ENCODE measurements around the gene STK33. TPM values are rescaled to one million over a fixed set of nuclear protein-coding genes. Genes with fewer than 3 reads are reported as not detected.
"Not testable (repeated sequence)": the region's sequence is repeated elsewhere in the genome, so short reads cannot be mapped to it uniquely, and the experiment has no call there.

Gene STK33
- total RNA-seq, 1 experiment from 2014 or later: 19.5 TPM

GRCh38 chr11:8467356-8467755 lies 126.7 kb downstream of the STK33 start:
- not testable (repeated sequence) for H4K5ac ChIP-seq (ENCODE audit: insufficient read length, low read depth, low read length); H3K27me3 ChIP-seq (ENCODE audit: insufficient read depth, low read length); H3K18ac ChIP-seq (ENCODE audit: insufficient read length, low read depth, low read length); H2AFZ ChIP-seq (ENCODE audit: low read length); H3K9me3 ChIP-seq (ENCODE audit: control insufficient read depth, low read depth, low read length); H3K79me2 ChIP-seq (ENCODE audit: insufficient read depth, low read length); H4K91ac ChIP-seq (ENCODE audit: insufficient read length, low read depth, low read length); DNase-seq; H2BK120ac ChIP-seq (ENCODE audit: low read depth, low read length, poor library complexity, severe bottlenecking); H2AK5ac ChIP-seq (ENCODE audit: insufficient read length, low read length); H4K20me1 ChIP-seq (ENCODE audit: control insufficient read depth, insufficient read depth, insufficient read length); H3K56ac ChIP-seq (ENCODE audit: insufficient read length, low read depth, low read length); H2BK15ac ChIP-seq (ENCODE audit: low read depth, low read length); H2BK5ac ChIP-seq (ENCODE audit: insufficient read length, low read length); H3K4ac ChIP-seq (ENCODE audit: low read depth, low read length); H3K4me2 ChIP-seq (ENCODE audit: insufficient read depth, insufficient read length, low read length); H3K23ac ChIP-seq (ENCODE audit: insufficient read length, low read depth, low read length); H3K23me2 ChIP-seq (ENCODE audit: insufficient read length, low read depth, low read length, poor library complexity, severe bottlenecking); H3K27ac ChIP-seq (ENCODE audit: insufficient read length, low read depth, low read length); H3K79me1 ChIP-seq (ENCODE audit: insufficient read depth, low read depth, low read length, poor library complexity, severe bottlenecking); H3T11ph ChIP-seq (ENCODE audit: low read length); H2BK12ac ChIP-seq (ENCODE audit: insufficient read length, low read depth, low read length); H3K4me1 Mint-ChIP-seq; H3K4me1 ChIP-seq (ENCODE audit: insufficient read depth, low read length); H2BK20ac ChIP-seq (ENCODE audit: low read depth, low read length, poor library complexity, severe bottlenecking); H3K9ac ChIP-seq (ENCODE audit: extremely low read depth, insufficient read length, low read length); H3K4me3 Mint-ChIP-seq; H4K8ac ChIP-seq (replicated peaks; ENCODE audit: insufficient read length, low read depth, low read length); H3K27me3 Mint-ChIP-seq (ENCODE audit: low read depth); H3K14ac ChIP-seq (ENCODE audit: insufficient read depth, low read length)
- Mint-ChIP-seq H3K27ac (peak overlapping the region in 2 of 3 experiments; percentile 4 to 34; a peak in 3 of 7 replicates), H3K9me3 (peaks cover 30 to 39% of the 10 kb centered on the region in 2 experiments), H3K36me3 (ENCODE audit: insufficient read depth in 1 of 3, low read depth in 3 of 3) (peaks cover 35 to 39% (median 38%) of the 10 kb centered on the region in 3 experiments)
- WGBS (ENCODE audit: extremely low coverage, insufficient read length, low lambda C conversion rate): no CpG with 5 or more reads among the region's 4 CpGs

- H2BK20ac ChIP-seq (ENCODE audit: low read depth, low read length, poor library complexity, severe bottlenecking); H4K91ac ChIP-seq (ENCODE audit: insufficient read length, low read depth, low read length); H3K27ac ChIP-seq (ENCODE audit: insufficient read length, low read depth, low read length); H3K79me1 ChIP-seq (ENCODE audit: insufficient read depth, low read depth, low read length, poor library complexity, severe bottlenecking); H3K18ac ChIP-seq (ENCODE audit: insufficient read length, low read depth, low read length); H3K14ac ChIP-seq (ENCODE audit: insufficient read depth, low read length); H2BK15ac ChIP-seq (ENCODE audit: low read depth, low read length); H3K56ac ChIP-seq (ENCODE audit: insufficient read length, low read depth, low read length); H3K9ac ChIP-seq (ENCODE audit: extremely low read depth, insufficient read length, low read length); H3K4me2 ChIP-seq (ENCODE audit: insufficient read depth, insufficient read length, low read length); H3K23me2 ChIP-seq (ENCODE audit: insufficient read length, low read depth, low read length, poor library complexity, severe bottlenecking); H3K23ac ChIP-seq (ENCODE audit: insufficient read length, low read depth, low read length); H3K9me3 ChIP-seq (ENCODE audit: control insufficient read depth, low read depth, low read length); H3T11ph ChIP-seq (ENCODE audit: low read length); H3K79me2 ChIP-seq (ENCODE audit: insufficient read depth, low read length); H3K4me3 Mint-ChIP-seq; H3K4me1 ChIP-seq (ENCODE audit: insufficient read depth, low read length); H2AK5ac ChIP-seq (ENCODE audit: insufficient read length, low read length); H4K20me1 ChIP-seq (ENCODE audit: control insufficient read depth, insufficient read depth, insufficient read length); H3K4ac ChIP-seq (ENCODE audit: low read depth, low read length); H4K8ac ChIP-seq (replicated peaks; ENCODE audit: insufficient read length, low read depth, low read length); H2BK5ac ChIP-seq (ENCODE audit: insufficient read length, low read length); H3K4me1 Mint-ChIP-seq; H2BK120ac ChIP-seq (ENCODE audit: low read depth, low read length, poor library complexity, severe bottlenecking); DNase-seq; H3K27me3 Mint-ChIP-seq (ENCODE audit: low read depth); H2BK12ac ChIP-seq (ENCODE audit: insufficient read length, low read depth, low read length); H4K5ac ChIP-seq (ENCODE audit: insufficient read length, low read depth, low read length); H3K27me3 ChIP-seq (ENCODE audit: insufficient read depth, low read length); H2AFZ ChIP-seq (ENCODE audit: low read length): not testable (repeated sequence)
- no CpG with 5 or more reads among the region's 3 CpGs for WGBS (ENCODE audit: extremely low coverage, insufficient read length, low lambda C conversion rate)
- peaks cover 35 to 39% (median 38%) of the 10 kb centered on the region in 3 experiments for H3K36me3 Mint-ChIP-seq (ENCODE audit: insufficient read depth in 1 of 3, low read depth in 3 of 3)
- peak overlapping the region in 1 of 3 experiments; percentile 34; a peak in 2 of 7 replicates for H3K27ac Mint-ChIP-seq
- peaks cover 30 to 39% of the 10 kb centered on the region in 2 experiments for H3K9me3 Mint-ChIP-seq
These were observed 127.1 kb downstream of the STK33 start for GRCh38 chr11:8466884-8467283.

Data from H9 (cell line).